SK-N-SH (cell line): ENCODE data around the gene MACROD2. TPM values are rescaled to one million over a fixed set of nuclear protein-coding genes. Genes with fewer than 3 reads are reported as not detected.
A peak's percentile ranks its signal among the peaks of the same experiment; 100 is the strongest.
"Not testable (repeated sequence)": the region's sequence is repeated elsewhere in the genome, so short reads cannot be mapped to it uniquely, and the experiment has no call there.

ENCODE experiments used
- CTCF ChIA-PET: fragments of 300-600, 350-600 bp; formaldehyde crosslinking; extraction: SDS; loops from one replicate; lab custom pipeline; 2021; lab: Yijun Ruan, JAX
- POLR2A ChIA-PET: fragments of 350-600 bp; sonication (Branson Sonifier 250); formaldehyde crosslinking; extraction: SDS; loops from one replicate; lab custom pipeline; 2020; ENCODE audit warnings: antibody characterized with exemption, inconsistent platforms; lab: Yijun Ruan, JAX
- DNase-seq: peaks from one replicate; pipeline ENCODE4 v3.0.0; 2012
- H2AFZ ChIP-seq: fragments of 200-600 bp; sonication (generic); 2 replicates; pipeline ENCODE4 v1.8.1; 2016; ENCODE audit warnings: antibody characterized with exemption, mild to moderate bottlenecking, low read depth
- H3F3A ChIP-seq: fragments of 200-600 bp; sonication (generic); replicated peaks from 2 replicates; pipeline ENCODE3; 2016; ENCODE audit warnings: antibody characterized with exemption, mild to moderate bottlenecking; ENCODE audit not compliant: insufficient read depth
- H3K27ac ChIP-seq, 2 experiments: fragments of 200-500 bp in 1 of 2; fragments of 200-600 bp in 1 of 2; sonication (Bioruptor generic) in 1 of 2; sonication (generic), shearing (Covaris generic) in 1 of 2; 2 replicates each; pipeline versions ENCODE4 v1.5.1 to v1.6.1; 2014 to 2016; ENCODE audit warnings: low read depth in 2 of 2, inconsistent platforms in 1 of 2, low read length in 1 of 2, mild to moderate bottlenecking in 1 of 2, mixed read lengths in 1 of 2
- H3K27me3 ChIP-seq: fragments of 200-600 bp; sonication (generic), shearing (Covaris generic); 2 replicates; pipeline ENCODE4 v1.6.1; 2016; ENCODE audit warnings: mixed run types; ENCODE audit not compliant: insufficient read depth
- H3K36me3 ChIP-seq, 2 experiments: fragments of 200-500 bp in 1 of 2; fragments of 200-600 bp in 1 of 2; sonication (Bioruptor generic) in 1 of 2; sonication (generic) in 1 of 2; replicated peaks in 1 of 2; 2 replicates each; pipeline versions ENCODE3 to v1.5.1; 2014 to 2016; ENCODE audit warnings: low read length in 1 of 2, mild to moderate bottlenecking in 1 of 2; ENCODE audit not compliant: insufficient read depth in 2 of 2, control insufficient read depth in 1 of 2
- H3K4me1 ChIP-seq, 2 experiments: fragments of 200-500 bp in 1 of 2; fragments of 200-600 bp in 1 of 2; sonication (Bioruptor generic) in 1 of 2; sonication (generic), shearing (Covaris generic) in 1 of 2; 2 replicates each; pipeline versions ENCODE4 v1.5.1 to v1.6.1; 2014 to 2016; ENCODE audit warnings: low read depth in 1 of 2, low read length in 1 of 2, mixed run types in 1 of 2; ENCODE audit not compliant: insufficient read depth in 2 of 2, control insufficient read depth in 1 of 2
- H3K4me2 ChIP-seq: fragments of 200-600 bp; sonication (generic), shearing (Covaris generic); 2 replicates; pipeline ENCODE4 v1.6.1; 2017; ENCODE audit warnings: mixed run types
- H3K4me3 ChIP-seq, 2 experiments: fragments of 200-500 bp in 1 of 2; fragments of 200-600 bp in 1 of 2; sonication (Bioruptor generic) in 1 of 2; sonication (generic), shearing (Covaris generic) in 1 of 2; 2 replicates each; pipeline versions ENCODE4 v1.5.1 to v1.8.1; 2014 to 2016; ENCODE audit warnings: low read depth in 2 of 2, inconsistent platforms in 1 of 2, low read length in 1 of 2, mild to moderate bottlenecking in 1 of 2, mixed read lengths in 1 of 2, moderate library complexity in 1 of 2
- H3K79me2 ChIP-seq: fragments of 200-600 bp; sonication (generic); 2 replicates; pipeline ENCODE4 v1.8.1; 2017; ENCODE audit warnings: mild to moderate bottlenecking; ENCODE audit not compliant: insufficient read depth
- H3K9ac ChIP-seq: fragments of 200-600 bp; sonication (generic); 2 replicates; pipeline ENCODE4 v1.6.1; 2017; ENCODE audit warnings: mixed run types
- H3K9me2 ChIP-seq: fragments of 200-600 bp; sonication (generic); 2 replicates; pipeline ENCODE4 v1.6.1; 2017; ENCODE audit warnings: mixed run types
- H3K9me3 ChIP-seq: fragments of 200-600 bp; sonication (generic); 2 replicates; pipeline ENCODE4 v1.6.1; 2017; ENCODE audit warnings: mixed run types, mild to moderate bottlenecking, moderate library complexity
- H4K20me1 ChIP-seq: fragments of 200-600 bp; sonication (generic); 2 replicates; pipeline ENCODE4 v1.6.1; 2017; ENCODE audit warnings: mild to moderate bottlenecking, mixed run types; ENCODE audit not compliant: insufficient read depth
- EP300 ChIP-seq, 2 experiments: IDR thresholded peaks; 2 replicates each; pipeline versions ENCODE4 v1.4.0 to v1.6.1; 2012; ENCODE audit warnings: borderline replicate concordance in 1 of 2, low read depth in 1 of 2, low read length in 1 of 2
- EZH2phosphoT487 ChIP-seq: fragments of 200-600 bp; sonication (generic); IDR thresholded peaks from 2 replicates; pipeline ENCODE4 v1.6.1; 2017; ENCODE audit warnings: low read depth, mixed run types, mild to moderate bottlenecking, antibody characterized with exemption, moderate library complexity, borderline replicate concordance
- FOSL2 ChIP-seq: IDR thresholded peaks from 2 replicates; pipeline ENCODE4 v1.4.0; 2012; ENCODE audit warnings: low read depth, mild to moderate bottlenecking, moderate library complexity, borderline replicate concordance
- JUND ChIP-seq: IDR thresholded peaks from 2 replicates; pipeline ENCODE4 v1.4.0; 2012
- MEF2A ChIP-seq: IDR thresholded peaks from 2 replicates; pipeline ENCODE4 v1.4.0; 2012; ENCODE audit warnings: low read depth, borderline replicate concordance
- NFIC ChIP-seq: IDR thresholded peaks from 2 replicates; pipeline ENCODE4 v1.4.0; 2012; ENCODE audit warnings: borderline replicate concordance
- NRF1 ChIP-seq: IDR thresholded peaks from 2 replicates; pipeline ENCODE4 v1.6.1; 2012; ENCODE audit warnings: low read depth, mild to moderate bottlenecking, low read length
- POLR2AphosphoS5 ChIP-seq: IDR thresholded peaks from 2 replicates; pipeline ENCODE4 v1.6.1; 2012; ENCODE audit warnings: low read depth, low read length
- SIN3A ChIP-seq: IDR thresholded peaks from 2 replicates; pipeline ENCODE4 v1.6.1; 2012; ENCODE audit warnings: low read depth, mild to moderate bottlenecking, low read length, moderate library complexity, borderline replicate concordance
- SMC3 ChIP-seq: IDR thresholded peaks from 2 replicates; pipeline ENCODE4 v1.6.1; 2012; ENCODE audit warnings: low read depth, low read length, improper control_type of control experiment
- TCF12 ChIP-seq: IDR thresholded peaks from 2 replicates; pipeline ENCODE4 v1.4.0; 2012
- TEAD4 ChIP-seq: IDR thresholded peaks from 2 replicates; pipeline ENCODE4 v1.4.0; 2012; ENCODE audit warnings: mild to moderate bottlenecking, borderline replicate concordance; ENCODE audit not compliant: insufficient read depth
- WGBS: methylation state at CpG from one replicate; pipeline ENCODE4 v1.1.6; 2017; ENCODE audit warnings: low lambda C conversion rate; 5-methylcytosine and 5-hydroxymethylcytosine counted together
- polyA plus RNA-seq, 3 experiments: library from polyadenylated mRNA; depleted of rRNA; stranded (reverse); fragments of >200 nt; gene quantifications; 2 replicates each; pipeline ENCODE4 v1.2.3, GENCODE V29; 2012
- TF ChIP-seq, protein P1 (sequence below): IDR thresholded peaks from 2 replicates; pipeline ENCODE4; 2012
- TF ChIP-seq, protein P2 (sequence below): fragments of 200-600 bp; sonication (generic); IDR thresholded peaks from 2 replicates; pipeline ENCODE4 v1.6.1; 2017; ENCODE audit warnings: antibody characterized with exemption, mild to moderate bottlenecking, moderate library complexity

MACROD2 gene
- polyA plus RNA-seq, 1 of the 3 experiments (the other 2 are of a cell fraction): 0.33 TPM

DNA sequence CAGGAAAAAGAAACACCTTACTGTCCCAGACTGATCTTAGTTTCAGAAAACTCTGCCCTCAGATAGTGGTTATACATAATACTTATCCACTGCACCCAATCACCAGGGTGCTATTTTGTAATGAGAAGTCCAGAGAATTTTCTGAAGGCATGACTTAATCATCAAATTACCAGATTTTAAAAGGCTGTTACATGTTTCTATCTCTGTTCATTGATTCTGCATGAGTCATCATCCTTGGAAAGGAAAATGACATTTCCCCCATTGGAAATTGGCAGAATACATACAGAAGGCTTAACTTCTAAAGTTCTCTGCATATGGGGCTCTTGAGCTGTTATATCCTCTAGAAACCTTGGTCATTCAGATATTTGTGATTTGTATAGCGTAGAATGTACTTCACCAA is 930.0 kb downstream of the MACROD2 start:
- Histone ChIP-seq H3K9ac (no peak overlapping the region), H3K9me2 (no peaks in the 10 kb centered on the region), H2AFZ (no peak overlapping the region), H3K79me2 (no peaks in the 10 kb centered on the region), H3K4me3 (no peak overlapping the region), H3K36me3 (no peaks in the 10 kb centered on the region), H3K27ac (peak overlapping the region in 1 of 2 experiments; percentile 28; a peak in 1 of 4 replicates), H3K4me1 (peaks cover 5 to 10% of the 10 kb centered on the region in 2 experiments; a peak in 2 of 4 replicates), H3K9me3 (no peaks in the 10 kb centered on the region), H3K4me2 (no peak overlapping the region), H4K20me1 (no peaks in the 10 kb centered on the region), H3K27me3 (no peaks in the 10 kb centered on the region), H3F3A (no peaks in the 10 kb centered on the region)
- CTCF ChIA-PET: no interaction called here
- TF ChIP-seq EP300 (IDR thresholded peaks at IDR 0.05; ENCODE audit: borderline replicate concordance in 1 of 2, low read depth in 1 of 2, low read length in 1 of 2) (peak in 1 of 2 experiments; percentile 27; a peak in 1 of 4 replicates), SMC3 (no peak), JUND (peak; percentile 76), TCF12 (no peak; the same call in 1 of the 2 replicates), NRF1 (no peak), NFIC (peak; percentile 22; the same call in 1 of the 2 replicates), MEF2A (0 out of 2 replicates have a peak, but pooled peaks have one; percentile 33), FOSL2 (peak; percentile 56), EZH2phosphoT487 (no peak)
- TF ChIP-seq, protein P1, sequence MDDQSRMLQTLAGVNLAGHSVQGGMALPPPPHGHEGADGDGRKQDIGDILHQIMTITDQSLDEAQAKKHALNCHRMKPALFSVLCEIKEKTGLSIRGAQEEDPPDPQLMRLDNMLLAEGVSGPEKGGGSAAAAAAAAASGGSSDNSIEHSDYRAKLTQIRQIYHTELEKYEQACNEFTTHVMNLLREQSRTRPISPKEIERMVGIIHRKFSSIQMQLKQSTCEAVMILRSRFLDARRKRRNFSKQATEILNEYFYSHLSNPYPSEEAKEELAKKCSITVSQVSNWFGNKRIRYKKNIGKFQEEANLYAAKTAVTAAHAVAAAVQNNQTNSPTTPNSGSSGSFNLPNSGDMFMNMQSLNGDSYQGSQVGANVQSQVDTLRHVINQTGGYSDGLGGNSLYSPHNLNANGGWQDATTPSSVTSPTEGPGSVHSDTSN: peak; percentile 37; the same call in 1 of the 2 replicates
- POLR2A ChIA-PET: no interaction called here
- 96% methylated on average over 1 of the region's 1 CpG for WGBS
- DNase-seq: no peak

DNA sequence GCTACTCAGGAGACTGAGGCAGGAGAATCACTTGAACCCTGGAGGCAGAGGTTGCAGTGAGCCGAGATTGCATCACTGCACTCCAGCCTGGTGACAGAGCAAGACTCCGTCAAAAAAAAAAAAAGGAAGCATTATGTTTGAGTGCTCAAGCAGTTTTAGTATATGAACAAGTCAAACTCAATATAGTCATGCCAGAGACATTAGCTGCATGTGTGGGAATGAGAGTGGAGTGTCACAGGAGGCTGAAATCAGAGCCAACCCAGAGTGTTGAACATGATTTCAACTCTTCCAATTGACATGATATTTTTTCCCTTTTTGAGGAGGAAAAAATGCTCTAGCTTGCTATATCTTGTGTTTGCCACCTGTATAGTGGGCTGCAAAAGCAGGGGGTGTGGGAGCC is 931.1 kb downstream of the MACROD2 start:
- H3K4me3 ChIP-seq, H3K4me1 ChIP-seq, CTCF ChIA-PET, H3K27ac ChIP-seq, DNase-seq, H3K36me3 ChIP-seq, POLR2A ChIA-PET, H4K20me1 ChIP-seq, H3K9ac ChIP-seq, H3F3A ChIP-seq, H2AFZ ChIP-seq, H3K9me3 ChIP-seq, H3K4me2 ChIP-seq, H3K9me2 ChIP-seq, H3K79me2 ChIP-seq, H3K27me3 ChIP-seq: not testable (repeated sequence)
- whole genome bisulfite sequencing: 95% methylated on average over 2 of the region's 2 CpGs

DNA sequence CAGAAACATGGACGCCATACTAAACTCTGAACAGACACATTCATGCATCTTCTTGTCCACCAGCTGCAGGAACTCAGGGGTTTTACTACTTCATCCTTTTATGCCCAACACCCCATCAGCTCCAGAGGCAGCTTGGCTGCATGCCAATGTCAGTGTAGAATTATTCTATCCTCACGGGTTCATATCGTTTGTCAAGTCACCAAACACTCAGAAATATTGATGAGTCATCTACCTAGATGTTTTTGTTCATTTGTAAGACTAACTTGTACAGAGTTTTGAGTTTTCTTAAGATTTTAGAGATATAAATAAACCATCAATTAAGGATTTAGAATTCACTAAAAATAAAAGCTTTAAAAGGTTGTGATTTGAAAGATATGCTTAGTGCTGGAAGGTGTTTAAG is 932.8 kb downstream of the MACROD2 start:
- no peaks in the 10 kb centered on the region for H3F3A ChIP-seq
- POLR2A ChIA-PET: interaction anchor here (0.5 kb wide), 1 partner anchor 1740 kb away, joined by 4 read pairs; no protein-coding TSS in a partner anchor
- CTCF ChIA-PET: no interaction called here
- 28% methylated on average over 3 of the region's 3 CpGs for WGBS
- no peaks in the 10 kb centered on the region for H3K9me3 ChIP-seq
- DNase-seq: no peak
- no peaks in the 10 kb centered on the region for H3K9me2 ChIP-seq
- H3K4me1 ChIP-seq: peaks cover 0 to 5% of the 10 kb centered on the region in 2 experiments; a peak in 2 of 4 replicates
- TF ChIP-seq, protein P1: peak; percentile 66
- peak; percentile 86 for TF ChIP-seq NFIC
- TF ChIP-seq, protein P2, sequence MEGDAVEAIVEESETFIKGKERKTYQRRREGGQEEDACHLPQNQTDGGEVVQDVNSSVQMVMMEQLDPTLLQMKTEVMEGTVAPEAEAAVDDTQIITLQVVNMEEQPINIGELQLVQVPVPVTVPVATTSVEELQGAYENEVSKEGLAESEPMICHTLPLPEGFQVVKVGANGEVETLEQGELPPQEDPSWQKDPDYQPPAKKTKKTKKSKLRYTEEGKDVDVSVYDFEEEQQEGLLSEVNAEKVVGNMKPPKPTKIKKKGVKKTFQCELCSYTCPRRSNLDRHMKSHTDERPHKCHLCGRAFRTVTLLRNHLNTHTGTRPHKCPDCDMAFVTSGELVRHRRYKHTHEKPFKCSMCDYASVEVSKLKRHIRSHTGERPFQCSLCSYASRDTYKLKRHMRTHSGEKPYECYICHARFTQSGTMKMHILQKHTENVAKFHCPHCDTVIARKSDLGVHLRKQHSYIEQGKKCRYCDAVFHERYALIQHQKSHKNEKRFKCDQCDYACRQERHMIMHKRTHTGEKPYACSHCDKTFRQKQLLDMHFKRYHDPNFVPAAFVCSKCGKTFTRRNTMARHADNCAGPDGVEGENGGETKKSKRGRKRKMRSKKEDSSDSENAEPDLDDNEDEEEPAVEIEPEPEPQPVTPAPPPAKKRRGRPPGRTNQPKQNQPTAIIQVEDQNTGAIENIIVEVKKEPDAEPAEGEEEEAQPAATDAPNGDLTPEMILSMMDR: no peak
- peak; percentile 60 for TF ChIP-seq JUND
- peak; percentile 42; the same call in 1 of the 2 replicates for TF ChIP-seq FOSL2
- no peak for TF ChIP-seq SIN3A
- peak in 1 of 2 experiments; percentile 33; a peak in 1 of 4 replicates for TF ChIP-seq EP300 (IDR thresholded peaks at IDR 0.05; ENCODE audit: borderline replicate concordance in 1 of 2, low read depth in 1 of 2, low read length in 1 of 2)
- TF ChIP-seq TEAD4: 0 out of 2 replicates have a peak, but pooled peaks have one; percentile 13
- TF ChIP-seq POLR2AphosphoS5: no peak
- peak; percentile 57 for TF ChIP-seq TCF12
- H3K9ac ChIP-seq: no peak overlapping the region
- no peaks in the 10 kb centered on the region for H4K20me1 ChIP-seq
- H3K4me3 ChIP-seq: no peak overlapping the region
- no peaks in the 10 kb centered on the region for H3K27me3 ChIP-seq
- no peak overlapping the region for H2AFZ ChIP-seq
- H3K36me3 ChIP-seq: no peaks in the 10 kb centered on the region
- H3K27ac ChIP-seq: no peak overlapping the region
- no peak overlapping the region for H3K4me2 ChIP-seq
- H3K79me2 ChIP-seq: no peaks in the 10 kb centered on the region
